Stimulated activated CD8-positive, alpha-beta memory T cell treated with anti-CD3 and anti-CD28 coated beads, Interleukin-15, amount 100 ng/mL, for 24 hours (primary cell): Measurements from ENCODE around the gene MRPL28.
"Not testable (repeated sequence)": the region's sequence is repeated elsewhere in the genome, so short reads cannot be mapped to it uniquely, and the experiment has no call there.

Experiments
- DNase-seq: peaks from one replicate; pipeline ENCODE4 v3.0.0-alpha.2; 2020; ENCODE audit warnings: low read depth

MRPL28 gene

DNA sequence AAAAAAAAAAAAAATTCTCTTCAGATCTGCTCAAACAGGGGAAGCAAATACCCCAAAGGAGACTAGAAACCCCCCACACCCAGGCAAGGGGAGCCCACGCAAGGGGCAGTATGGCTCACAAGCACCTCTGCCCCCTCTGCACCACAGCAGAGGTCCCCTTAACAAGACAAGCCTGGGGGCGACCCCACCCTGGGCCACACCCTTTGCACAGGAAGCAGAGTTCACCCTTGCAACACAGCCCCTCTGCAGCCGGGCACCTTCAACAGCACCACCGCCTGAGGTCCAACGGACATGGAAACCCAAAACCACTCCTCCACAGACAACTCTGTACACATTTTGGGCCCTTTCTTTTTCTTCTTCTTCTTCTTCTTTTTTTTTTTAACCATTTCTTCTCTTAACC, 30.7 kb downstream of the MRPL28 start:
- DNase-seq: no peak

DNA sequence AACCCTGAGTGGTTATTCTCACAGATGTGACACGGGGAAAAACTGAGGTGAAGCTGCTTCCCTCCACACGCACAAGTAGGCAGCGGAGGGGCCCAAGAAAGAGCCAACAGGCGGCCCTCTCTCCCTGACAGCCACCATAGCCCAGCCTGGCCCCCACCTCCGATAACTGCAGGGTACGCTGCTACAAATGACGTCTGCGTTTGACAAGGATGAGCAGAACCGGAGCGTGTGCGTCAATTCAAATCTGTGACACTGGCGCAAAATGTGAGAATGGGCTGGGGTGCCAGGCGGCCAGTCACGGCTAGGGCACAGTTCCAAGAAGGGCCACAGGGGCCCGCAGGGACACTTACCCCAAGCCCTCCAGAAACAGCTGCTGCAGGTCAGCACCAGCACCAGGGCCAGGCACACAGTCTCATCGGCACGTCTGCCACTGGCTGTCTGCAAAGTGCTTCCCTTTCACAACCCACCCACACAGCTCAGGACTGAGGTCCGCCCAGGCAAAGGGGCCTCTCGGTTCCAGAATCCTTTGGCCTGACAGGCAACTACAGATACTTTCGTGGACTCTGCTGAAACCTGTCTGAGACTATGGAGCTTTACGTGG, 32.3 kb downstream of the MRPL28 start:
- DNase-seq: no peak

DNA sequence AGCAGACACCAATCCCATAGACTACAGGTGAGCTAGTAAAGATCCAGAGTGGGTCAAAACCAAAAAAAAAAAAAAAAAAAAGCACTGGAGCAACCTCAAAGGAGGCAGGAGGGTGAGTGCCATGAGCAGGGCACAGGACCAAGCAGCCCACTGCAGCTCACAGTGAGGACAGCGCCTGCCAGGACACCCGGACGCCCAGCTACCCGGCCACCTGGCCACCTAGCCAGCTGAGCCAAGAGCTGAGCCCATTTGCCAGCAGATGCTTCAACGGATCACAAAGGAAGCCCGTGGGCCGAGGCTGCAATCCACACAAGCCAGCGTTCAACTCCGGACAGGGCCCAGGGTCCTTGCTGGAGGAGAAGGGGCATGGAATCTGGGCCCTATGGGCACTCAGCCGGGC, 32.9 kb downstream of the MRPL28 start:
- DNase-seq: no peak

DNA sequence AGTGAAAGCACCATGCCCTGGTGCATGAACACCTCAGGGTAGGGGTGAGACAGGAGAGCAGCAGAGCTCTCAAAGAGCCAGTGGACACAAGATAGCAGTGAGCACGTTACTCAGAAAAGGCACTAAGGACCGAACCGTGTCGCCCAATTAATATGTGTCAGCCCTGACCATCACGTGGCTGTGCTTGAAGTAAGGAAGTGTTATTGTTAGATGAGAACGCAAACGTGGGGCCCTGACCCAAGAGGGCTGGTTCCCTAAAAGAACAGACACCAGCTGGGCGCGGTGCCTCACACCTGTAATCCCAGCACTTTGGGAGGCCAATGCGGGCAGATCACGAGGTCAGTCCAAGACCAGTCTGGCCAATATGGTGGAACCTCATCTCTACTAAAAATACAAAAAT, 34.1 kb downstream of the MRPL28 start:
- DNase-seq: no peak

DNA sequence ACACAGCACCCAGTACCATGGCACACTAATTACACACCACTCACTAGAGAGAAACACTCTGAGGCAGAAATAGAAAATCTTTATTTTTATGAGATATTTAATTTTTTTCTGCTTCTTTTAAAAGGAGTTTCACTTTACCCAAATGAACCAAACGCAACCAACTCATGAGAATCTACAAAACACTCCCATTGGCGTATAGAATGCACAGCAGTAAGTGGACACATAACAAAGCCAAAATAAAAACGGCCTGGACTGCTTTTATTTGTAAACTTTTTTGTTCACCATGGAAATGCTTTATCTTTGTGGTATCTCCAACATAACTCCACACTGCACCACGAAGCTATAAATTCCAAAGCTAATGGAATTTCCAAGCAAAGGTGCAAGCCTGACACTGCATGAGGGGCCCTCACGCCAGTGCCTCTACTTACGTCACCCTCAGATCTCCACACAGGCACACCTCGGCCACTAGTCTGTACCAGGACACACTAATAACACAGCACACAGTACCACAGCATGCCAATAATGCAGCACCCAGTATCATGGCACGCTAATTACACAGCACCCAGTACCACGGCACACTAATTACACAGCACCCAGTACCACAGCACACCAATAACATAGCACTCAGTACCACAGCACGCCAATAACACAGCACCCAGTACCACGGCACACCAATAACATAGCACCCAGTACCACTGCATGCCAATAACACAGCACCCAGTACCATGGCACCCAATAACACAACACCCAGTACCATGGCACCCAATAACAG, 35.3 kb downstream of the MRPL28 start:
- not testable (repeated sequence) for DNase-seq

DNA sequence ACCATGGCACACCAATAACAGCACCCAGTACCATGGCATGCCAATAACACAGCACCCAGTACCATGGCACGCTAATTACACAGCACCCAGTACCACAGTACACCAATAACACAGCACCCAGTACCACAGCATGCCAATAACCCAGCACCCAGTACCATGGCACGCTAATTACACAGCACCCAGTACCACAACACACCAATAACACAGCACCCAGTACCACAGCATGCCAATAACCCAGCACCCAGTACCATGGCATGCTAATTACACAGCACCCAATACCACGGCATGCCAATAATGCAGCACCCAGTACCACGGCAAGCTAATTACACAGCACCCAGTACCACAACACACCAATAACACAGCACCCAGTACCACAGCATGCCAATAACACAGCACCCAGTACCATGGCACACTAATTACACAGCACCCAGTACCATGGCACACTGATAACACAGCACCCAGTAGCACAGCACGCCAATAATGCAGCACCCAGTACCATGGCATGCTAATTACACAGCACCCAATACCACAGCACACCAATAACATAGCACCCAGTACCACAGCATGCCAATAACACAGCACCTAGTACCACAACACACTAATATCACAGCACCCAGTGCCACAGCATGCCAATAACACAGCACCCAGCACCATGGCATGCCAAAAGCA, 36.0 kb downstream of the MRPL28 start:
- not testable (repeated sequence) for DNase-seq

DNA sequence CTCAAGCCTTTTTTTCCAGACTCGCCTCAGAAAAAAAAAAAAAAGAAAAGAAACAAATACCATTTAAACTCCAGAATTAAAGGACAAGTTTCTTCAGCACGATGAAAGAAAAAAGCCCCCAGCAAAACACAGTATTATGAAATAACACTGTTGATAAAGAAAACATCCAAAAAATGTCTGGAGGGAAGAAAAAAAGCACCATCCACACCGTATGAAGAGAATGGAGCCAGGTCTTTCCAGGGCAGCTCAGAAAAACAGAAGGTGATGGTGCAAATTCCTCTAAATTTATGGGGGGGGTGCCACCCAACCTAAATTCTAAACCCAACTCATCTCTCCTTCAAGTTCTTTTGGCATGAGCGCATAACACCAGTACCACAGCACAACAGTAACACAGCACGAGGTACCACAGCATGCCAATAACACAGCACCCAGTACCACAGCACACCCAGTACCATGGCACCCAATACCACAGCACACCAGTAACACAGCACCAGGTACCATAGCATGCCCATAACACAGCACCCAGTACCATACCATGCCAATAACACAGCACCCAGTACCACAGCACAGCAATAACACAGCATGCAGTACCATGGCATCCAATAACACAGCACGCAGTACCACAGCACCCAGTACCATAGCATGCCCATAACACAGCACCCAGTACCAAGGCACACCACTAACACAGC, 36.8 kb downstream of the MRPL28 start:
- no peak for DNase-seq

DNA sequence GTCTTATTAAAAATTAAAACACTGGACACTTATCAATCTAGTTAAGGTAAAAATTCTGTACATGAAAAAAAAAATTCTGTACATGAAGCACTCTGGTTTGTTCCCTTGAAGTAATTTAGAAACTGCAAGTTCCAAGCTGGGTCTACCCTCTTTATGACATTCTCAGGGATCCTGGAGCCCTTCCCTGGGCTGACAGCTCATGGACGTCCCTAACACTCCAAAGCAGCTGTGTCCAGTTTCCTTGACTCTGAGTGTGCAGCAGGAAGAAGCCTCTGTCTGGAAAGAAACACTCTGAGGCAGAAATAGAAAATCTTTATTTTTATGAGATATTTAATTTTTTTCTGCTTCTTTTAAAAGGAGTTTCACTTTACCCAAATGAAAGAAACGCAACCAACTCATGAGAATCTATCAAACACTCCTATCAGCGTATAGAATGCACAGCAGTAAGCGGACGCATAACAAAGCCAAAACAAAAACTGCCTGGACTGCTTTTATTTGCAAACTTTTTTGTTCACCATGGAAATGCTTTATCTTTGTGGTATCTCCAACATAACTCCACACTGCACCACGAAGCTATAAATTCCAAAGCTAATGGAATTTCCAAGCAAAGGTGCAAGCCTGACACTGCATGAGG, 39.0 kb downstream of the MRPL28 start:
- not testable (repeated sequence) for DNase-seq

DNA sequence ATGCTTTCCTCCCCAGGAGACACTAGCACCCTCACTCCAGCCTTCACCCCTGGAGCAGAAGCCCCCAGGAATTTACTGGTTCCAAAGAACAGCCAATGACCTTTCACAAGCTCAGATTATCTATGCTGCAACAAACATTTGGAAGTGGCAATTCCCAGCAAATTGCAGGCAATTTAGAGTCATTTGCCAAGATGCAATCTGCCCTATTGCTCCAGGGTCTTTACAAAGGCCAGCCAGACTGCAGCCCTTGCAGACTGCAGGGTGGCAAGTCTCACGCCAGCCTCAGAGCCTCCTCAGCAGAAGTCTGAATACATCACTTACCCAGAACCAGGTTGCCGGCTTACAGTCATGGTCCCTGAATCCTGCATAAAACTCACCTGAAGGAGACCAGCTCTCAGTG, 39.6 kb downstream of the MRPL28 start:
- no peak for DNase-seq

DNA sequence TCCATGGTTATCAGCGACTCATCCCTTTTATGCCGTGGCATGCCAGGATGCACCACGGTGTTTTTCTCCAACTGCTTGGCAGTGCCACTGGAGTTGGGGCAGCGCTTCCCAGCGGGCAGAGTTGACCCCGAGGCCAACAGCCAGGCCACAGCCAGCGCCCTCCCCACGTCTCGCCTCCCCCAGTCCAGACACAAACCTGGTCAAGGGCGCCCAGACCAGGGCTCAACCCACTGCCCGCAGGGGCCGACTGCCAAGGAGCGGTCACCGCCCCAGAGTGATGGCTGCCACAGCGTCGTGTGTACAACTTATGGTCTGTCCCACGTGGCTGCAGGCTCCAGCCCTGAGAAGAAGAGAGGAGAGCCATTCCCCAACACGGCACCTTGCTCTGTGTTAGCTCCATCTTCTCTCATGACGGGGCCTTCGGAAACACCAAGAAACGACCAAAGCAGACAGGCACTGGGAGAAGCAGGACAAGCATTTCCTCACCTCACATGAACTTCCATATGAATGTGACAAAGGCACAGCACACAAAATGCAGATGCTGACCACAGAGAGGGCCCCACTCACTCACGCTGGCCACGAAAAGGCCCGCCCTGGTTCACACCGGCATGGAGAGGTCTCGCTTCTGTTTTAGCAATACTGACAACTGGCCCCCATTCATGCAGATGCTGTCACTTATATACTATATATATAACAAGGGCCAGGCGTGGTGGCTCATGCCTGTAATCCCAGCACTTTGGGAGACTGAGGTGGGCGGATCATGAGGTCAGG, 44.8 kb downstream of the MRPL28 start:
- DNase-seq: no peak

DNA sequence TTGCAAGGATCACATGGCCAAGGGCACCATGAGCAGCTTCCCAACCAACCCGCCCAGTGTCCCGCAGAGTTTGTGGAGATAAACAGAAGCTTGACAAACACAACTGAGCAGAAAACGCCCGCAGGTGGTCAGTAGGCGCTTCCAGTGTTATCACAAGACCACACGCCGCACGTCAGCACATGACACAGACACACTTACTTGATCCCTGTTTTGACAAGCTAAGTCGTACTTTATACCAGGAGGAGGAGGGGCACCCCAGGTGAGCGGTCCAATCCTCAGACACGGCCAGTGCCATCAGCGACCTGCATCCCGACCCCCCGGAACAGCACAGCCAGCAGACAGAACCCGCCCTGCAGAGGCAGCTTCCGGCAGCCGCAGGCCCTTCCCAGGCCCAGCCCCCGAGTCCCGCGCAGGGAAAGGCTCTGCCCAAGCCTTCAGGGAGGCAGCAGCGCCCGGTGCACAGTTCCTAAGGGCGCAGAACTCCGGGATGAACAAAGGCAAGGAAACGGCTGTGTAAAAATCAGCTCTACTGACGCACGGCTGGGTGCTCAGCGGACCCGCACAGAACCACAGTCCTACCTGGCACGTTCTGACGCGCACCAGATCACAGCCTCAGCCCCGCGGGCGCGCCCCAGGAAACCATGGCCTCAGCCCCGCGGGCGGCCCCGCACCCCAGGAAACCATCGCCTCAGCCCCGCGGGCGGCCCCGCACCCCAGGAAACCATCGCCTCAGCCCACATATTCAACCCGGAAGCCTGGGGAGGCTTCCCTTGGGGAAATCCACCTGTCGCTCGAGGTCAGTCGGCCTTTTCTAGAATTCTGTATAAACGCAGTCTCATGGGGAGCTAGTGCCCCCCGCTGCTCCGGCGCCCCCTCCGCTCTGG, 45.6 kb downstream of the MRPL28 start:
- DNase-seq: no peak

DNA sequence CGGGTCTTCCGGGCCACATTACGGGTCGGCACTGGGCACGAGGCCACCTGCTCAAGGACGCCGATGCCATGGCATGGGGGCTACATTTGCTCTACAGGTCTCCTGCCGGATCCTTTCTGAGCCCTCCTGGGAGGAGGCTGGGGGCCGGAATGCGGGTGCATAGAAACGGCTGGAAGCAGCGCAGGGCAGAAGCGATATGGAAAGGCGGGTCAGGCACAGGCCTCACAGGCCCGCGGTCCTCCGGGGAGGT, 46.2 kb downstream of the MRPL28 start:
- no peak for DNase-seq

DNA sequence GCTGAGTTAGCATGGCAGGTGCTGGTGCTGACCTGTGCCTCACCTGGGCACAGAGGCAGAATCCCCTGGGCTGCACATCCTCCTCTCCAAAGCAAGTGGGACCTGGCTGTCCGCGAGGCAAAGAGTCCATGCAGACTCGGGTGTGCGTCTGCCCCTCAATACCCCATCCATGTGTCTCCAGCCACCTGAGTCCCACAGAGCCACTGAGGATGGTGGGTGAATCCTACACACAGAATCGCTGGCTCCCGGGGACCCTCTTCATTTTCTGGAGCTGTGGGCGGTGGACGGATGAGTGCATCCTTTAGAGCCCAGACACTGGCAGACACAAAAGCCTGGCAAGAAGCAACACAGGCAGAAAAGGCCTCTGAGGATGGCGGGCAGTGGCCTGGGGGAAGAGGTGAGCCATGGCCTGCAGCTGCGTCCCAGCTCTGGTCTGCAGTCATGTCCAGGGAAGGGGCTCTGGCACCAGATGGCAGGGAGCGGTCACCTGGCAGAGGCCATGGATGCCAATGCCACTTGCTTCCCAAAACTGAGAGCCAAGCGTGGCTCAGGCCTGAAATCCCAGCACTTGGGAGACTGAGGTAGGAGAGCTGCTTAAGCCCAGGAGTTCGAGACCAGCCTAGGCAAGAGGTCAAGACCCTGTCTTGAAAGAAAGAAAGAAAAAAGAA, 47.7 kb downstream of the MRPL28 start:
- no peak for DNase-seq

DNA sequence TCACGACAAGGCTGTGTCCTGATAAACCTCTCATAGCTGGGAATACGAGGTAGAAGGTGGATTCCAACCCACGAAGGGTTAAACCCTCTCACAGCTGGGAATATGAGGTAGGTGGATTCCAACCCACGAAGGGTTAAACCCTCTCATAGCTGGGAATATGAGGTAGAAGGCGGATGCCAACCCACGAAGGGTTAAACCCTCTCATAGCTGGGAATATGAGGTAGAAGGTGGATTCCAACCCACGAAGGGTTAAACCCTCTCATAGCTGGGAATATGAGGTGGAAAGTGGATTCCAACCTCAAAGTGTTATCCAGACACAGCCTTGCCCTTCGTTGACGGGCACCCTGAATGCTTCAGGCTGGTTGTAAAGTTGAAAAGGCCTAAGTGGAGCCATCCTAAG, 48.8 kb downstream of the MRPL28 start:
- DNase-seq: no peak

DNA sequence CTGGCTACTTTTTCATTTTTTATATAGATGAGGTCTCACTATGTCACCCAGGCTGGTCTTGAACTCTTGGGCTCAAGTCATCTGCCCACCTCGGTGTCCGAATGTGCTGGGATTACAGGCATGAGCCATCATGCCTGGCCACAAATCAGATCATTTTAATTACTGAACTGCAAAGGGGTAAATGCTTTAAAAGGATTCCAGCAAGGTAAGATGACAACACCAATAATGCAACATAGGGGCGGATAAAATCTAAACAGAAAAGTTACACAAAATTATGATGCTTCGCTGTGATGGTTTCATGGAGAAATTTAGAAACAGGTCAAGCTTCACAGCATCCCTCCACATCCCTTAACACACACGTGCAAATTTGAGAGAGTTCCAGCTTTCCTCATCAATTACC, 50.1 kb downstream of the MRPL28 start:
- no peak for DNase-seq

DNA sequence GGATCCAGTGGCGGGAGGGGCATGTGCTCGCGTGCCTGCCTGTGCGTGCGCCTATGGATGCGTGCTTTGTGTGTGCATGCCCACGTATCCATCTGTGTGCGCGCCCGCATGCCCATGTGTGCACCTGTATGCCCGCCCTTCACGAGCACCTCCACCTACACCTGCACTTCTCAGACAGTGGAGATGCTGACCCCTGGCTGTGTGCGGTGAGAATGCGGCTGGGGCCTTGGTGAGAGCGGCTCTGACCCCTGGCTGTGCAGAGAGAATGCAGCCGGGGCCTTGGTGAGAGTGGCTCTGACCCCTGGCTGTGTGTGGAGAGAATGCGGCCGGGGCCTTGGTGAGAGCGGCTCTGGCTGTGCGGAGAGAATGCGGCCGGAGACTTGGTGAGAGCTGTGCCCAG, 51.7 kb downstream of the MRPL28 start:
- no peak for DNase-seq

DNA sequence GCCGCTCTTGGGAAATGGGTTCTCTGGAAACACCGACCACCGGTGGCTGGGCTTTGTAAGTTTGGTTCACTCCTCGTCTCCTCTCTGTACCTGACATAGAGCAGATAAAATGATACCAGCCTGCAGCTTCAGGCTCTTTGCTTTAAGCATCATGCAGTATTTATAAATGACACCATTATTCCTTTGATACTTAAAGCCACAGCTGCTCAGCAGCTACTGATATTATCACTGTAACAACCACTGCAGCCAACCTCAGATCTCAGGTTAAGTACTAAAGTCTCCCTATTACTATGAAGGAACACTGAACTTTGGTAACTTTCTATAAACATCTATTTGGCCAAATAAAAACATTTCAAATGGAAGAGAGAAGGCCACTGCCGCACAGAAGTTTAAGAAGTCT, 52.8 kb downstream of the MRPL28 start:
- no peak for DNase-seq
